Activated T-cell treated with anti-CD3 and anti-CD28 coated beads for 4 hours (primary cell): ENCODE data around the gene CYP2J2.
A peak's percentile ranks its signal among the peaks of the same experiment; 100 is the strongest.
"Not testable (repeated sequence)": the region's sequence is repeated elsewhere in the genome, so short reads cannot be mapped to it uniquely, and the experiment has no call there.

Experiments used
- DNase-seq: peaks from one replicate; pipeline ENCODE4 v3.0.0-alpha.2; 2020

CYP2J2 gene

DNA sequence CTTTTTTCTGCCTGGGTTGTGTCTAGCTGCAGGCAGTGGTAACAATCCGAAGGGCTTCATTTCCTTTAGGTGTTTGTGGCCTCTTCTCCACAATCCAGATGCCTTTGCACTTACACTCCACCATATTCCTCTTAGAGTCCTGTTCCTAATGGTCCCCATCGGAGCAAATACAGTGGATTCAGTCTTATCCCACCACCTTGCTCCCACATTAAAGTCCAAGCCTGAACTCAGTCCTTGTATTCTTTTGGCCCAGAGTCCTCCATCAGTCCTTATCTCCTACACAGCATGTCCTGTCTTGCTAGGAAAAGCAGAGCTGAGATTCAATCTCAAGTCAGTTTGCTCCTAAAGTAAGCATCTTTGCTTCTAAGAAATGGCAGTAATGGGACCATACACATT lies 8.8 kb downstream of the CYP2J2 start:
- DNase-seq = no peak

DNA sequence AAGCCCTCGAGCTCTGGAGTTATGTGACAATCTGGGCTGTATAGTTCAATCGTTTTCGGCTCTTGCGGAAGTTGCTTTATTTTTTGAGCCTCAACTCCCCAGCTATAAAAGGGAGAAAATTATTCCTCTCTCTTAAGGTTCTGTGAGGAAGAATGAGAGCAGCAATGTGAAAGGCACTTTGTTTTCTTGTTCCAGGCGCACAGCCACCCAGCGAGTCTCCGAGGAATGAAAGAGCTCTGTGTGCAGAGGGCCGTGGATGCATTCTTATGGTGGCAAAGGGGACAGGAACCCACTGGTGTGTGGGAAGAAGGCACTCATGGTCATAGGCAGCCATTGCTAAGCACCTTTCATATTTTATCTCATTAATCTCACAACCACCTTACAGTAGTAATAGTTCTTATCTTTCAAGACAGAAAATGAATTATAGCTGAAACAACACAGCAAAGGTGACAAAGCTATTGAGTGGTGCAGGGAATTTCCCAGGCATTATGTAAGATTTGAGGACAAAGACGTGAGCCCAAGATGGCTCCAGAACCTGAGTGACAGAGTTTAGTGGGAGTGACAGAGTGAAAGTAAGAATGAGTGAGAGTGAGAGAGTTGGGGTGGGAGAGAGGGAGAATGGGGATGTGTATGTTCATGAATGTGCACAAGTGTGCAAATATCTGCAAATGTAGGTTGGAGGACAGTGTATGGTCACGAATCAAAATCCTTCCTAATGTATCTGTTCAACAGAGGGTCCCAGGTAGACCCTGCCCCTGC lies 9.4 kb downstream of the CYP2J2 start:
- DNase-seq = no peak

DNA sequence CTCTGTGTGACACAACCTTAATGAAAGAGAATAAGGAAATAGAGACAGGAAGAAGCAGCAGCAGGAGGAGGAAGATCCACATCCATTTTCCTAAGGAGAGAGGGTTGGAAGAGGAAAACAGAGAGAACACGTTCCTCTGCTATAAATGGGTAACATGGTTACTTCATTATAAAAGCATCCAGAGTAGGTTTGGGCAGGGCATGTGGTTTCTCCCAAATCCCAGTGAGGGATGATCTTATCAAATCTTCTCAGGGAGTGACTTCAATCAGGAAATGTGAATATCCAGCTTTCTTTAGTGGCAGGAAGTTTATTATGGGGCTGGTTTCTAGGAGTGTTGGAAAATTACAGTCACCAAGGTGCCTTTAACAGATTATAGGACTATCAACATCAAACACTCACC lies 11.1 kb downstream of the CYP2J2 start:
- no peak for DNase-seq

DNA sequence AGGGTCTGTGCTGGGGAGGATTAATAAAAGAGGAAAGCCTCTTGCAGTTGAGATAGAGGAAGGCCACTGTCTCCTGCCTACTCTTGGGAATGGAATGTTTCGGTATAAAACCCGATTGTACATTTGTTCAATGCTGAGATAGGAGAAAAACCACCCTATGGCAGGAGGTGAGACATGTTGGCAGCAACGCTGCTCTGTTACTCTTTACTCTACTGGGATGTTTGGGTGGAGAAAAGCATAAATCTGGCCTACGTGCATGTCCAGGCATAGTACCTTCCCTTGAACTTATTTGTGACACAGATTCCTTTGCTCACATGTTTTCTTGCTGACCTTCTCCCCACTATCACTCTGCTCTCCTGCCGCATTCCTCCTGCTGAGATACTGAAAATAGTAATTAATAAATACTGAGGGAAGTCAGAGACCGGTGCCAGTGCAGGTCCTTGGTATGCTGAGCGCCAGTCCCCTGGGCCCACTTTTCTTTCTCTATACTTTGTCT lies 11.7 kb downstream of the CYP2J2 start:
- DNase-seq = not testable (repeated sequence)

DNA sequence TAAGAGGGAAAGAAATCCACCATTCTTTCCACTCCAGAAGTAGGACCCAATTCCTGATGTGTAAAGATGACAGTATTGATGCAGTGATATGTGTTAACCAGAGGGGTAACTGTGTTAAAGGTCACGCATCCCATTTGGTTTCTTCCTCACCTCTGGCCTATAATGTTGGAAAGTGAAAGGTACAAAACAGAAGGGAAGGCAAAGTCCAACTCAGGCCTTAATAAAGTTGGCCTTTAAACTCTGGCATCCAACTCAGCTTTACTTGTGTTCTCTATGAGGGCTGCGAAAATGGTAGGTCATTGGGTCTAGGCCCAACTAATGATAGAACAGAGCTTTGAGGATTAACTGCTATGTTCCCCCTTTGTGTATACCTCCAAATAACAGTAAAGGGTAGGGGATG lies 17.9 kb downstream of the CYP2J2 start:
- no peak for DNase-seq

DNA sequence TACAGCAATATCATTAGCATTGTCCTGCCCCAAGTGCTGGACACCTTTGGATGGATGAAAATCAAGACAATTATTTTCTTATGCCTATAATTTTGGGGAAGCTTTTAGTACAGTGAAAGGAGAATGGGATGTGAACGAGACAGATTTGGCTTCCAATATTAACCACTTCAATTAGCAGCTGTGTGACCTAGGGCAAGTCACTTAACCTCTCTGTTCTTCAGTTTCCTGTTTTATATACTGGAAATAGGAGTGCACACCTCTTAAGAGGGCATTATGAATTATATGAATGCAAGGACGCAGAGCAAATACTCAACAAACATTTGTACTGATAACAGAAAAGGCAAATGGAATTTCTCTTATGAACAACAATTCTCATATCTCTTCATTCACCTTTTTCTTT lies 18.5 kb downstream of the CYP2J2 start:
- no peak for DNase-seq

DNA sequence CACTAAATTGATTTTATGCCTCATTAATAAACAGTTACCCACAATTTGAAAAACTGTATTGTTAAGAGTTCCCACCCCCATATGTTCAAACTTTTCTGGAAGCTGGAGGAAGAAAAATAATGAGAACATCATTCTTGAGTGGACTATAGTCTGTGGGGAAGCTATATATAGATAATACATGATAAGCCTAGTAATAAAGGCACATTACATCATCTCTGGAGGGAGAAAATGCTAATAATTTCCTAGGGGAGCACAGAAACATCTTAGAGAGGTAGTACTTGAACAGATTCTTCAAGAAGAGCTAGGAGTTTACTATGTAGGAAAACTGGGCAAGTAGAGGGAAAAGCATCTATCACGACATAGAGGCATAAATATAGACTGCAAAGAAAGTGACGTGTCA lies 19.6 kb downstream of the CYP2J2 start:
- DNase-seq = no peak

DNA sequence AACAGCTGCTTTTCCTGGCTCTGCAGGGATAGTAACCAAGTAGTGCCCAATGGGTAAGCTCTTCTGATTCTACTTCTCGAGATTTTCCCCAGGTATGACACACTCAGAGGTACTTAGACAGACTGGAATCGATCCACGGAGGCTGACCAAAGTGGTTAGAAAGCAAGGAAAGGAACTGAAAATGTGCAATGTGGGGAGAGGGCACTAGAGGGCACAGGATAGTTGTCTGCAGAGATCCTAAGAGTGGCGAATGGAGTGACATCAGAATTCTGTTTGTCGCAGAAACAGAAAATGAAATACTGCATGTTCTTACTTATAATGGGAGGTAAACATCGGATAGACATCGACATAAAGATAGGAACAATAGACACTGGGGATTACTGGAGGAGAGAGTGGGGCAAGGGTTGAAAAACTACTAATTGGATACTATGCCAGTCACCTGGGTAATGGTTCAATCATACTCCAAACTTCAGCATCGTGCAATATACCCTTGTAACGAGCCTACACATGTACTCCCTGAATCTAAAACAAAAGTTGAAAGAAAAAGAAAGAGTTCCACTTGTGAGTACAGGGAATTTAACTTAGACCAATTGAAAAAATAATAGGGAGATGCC lies 23.3 kb downstream of the CYP2J2 start:
- DNase-seq = no peak

DNA sequence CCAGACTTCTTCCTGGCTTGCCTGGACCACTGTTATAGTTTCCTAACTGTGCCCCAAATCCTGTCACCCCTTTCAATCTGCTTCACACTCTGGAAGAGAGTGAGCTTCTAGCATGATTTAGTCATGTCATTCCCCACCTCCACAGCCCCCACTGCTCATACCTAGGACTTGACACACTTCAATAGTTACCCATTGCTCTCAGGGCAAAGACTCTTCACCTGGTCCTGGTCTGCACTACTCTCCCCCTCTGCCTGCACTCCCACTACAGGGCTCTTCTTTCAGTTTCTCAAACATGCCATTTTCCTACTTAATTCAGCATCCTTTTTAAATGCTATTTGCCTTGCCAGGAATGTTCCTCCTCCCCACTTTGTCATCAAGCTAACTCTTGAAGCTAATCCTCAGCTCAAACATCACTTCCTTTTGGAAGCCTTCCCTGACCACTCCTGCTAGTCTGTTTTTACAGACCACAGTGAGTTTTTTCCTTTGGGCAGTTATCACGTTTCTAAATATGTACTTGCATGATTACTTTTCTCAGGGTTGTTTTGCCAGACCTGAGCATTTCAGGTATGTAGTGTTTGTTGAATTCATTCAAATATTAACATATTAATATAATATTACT lies 24.7 kb downstream of the CYP2J2 start:
- DNase-seq = no peak

DNA sequence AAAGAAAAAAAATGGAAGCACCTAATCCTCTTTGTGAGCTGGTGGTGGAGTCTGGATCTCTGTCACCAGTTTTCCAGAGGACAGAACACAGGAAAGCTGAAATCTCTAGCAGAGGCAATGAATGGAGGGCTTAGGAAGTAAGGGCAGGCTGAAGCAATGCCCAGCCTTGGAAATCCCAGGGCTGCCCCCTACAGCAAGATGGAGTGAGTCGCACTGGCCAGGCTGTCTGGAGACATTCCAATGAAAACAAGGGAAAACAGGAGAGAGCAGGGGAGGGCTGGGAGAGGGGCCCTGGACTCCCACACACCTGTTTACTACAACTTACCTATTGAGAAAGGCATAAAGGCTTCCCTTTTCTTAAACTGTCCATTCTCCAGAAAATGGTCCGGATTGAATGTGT lies 25.9 kb downstream of the CYP2J2 start:
- no peak for DNase-seq

DNA sequence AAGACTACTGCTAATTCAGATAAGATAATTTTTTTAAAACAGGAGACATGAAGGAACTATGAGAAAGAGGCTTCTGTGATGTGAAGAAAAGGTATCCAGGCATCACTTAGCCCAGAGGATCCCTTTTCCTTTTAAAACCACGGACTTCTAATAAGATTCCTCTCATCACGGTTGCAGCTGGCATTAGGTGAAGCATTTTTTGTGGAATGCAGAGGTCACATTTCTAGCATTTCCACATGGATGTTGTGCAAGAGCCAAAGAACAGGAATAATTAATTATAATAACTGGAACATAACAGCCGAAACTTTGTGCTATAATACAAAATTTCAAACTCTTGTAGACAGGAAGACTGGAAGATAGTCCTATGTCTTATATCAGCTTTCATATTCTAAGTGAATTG lies 27.6 kb downstream of the CYP2J2 start:
- DNase-seq = no peak

DNA sequence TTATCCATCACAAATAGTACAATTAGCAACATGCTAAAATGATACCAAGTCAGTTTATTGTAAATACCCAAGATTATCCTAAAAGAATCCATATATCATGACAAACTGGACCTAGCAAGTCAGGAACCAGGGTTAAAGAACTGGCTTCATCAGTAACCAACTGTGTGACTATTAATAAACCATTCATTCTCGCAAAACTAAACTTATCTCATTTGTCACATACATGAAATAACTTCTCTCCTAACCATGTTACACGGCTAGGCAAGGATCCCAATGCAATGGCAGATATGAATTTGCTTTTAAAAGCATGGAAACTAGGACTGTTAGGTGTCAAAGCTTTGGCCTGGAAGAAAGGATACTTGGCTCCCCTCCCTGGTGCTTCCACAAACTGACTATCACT lies 29.4 kb downstream of the CYP2J2 start:
- DNase-seq = no peak

DNA sequence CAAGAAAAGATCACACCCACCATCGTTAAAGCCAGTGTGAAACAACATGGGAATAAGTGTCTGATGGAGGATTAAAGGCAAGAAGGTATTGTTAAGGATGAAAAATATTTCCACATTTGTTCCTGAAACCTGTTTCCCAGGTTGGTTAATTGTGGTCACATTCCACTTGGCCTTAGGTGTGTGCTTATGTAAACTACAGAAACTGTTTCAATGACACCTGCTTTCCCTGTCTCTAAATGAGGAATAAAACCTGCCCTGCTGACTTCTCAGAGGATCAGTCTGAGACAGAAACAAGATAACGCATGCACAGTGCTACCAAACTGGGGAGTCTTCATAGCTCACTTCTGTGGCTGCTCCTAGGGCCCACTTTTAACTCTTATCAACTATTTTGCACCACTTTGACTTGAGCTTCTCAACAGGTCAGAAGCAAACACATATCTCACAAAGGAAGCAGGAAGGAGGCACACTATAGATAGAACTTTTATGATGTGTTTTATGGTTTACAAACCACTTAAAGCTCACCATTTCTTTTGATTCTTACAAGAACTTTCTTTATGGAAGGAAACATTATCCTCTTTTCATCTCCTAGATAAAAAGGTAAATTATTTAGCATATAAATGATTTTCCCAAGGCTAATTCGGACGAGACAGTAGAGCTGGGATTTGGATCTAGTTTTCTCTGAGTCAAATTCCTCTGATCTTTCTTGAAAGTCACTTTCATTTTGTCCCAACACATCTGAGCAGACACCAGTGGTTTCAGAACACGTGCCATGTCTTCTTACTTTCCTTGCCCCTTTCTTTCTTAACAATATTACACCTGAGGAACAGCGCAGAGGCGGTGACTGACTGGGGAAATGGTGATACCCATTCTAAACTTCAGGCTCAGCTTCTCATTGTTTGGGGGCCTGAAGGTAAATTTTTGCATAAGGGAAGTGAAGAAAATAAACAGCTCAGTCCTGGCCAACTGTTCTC lies 33.4 kb downstream of the CYP2J2 start:
- no peak for DNase-seq

DNA sequence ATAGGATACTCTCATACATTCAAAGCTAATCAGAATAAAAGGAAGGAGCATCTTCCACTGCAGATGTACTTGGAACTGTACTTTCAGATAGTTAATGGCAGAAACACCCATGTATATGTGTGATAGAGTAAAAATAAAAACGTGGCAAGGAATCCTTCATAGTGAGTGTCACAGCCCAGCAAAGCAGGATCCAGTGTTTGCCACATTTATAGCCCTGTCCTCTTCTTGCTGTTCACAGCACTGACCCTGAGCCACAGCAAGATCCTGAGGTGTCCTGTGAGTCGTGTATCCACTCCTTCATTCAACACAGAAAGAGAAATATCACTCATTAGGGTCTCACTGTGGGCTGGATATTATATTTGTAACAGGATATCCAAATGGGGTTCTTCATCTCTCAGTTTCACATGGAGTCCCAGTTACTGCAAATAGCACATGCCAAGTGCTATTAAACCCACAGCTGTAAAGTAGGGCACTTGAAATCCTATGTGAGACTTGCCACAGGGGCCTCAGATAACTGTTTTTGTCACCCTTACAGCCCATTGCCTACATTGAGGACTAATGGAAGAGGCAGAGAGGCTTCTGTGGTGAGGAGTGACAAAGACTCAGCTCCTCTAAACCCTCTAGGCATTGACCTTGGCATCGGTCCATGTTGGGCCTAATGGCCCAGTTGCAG lies 41.3 kb downstream of the CYP2J2 start:
- DNase-seq = no peak

DNA sequence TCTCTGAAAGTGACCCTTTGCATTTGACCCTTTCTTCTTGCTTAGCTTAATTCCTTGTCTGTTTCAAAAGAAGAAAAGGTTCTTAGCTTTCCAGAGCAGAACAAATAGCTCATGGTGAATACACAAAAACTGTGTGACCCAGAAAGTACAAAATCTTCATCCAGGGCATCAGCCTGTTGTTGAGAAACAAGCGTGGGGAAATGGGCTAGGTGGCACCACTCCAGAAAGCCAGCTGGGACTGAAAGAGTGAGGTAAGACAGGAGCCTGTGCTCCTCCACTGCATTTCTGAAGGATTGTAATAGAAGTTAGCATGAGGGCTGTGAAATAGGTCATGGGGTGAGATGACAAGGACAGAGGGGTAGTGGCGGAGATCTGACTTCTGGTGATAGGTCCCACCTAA lies 45.8 kb downstream of the CYP2J2 start:
- no peak for DNase-seq

DNA sequence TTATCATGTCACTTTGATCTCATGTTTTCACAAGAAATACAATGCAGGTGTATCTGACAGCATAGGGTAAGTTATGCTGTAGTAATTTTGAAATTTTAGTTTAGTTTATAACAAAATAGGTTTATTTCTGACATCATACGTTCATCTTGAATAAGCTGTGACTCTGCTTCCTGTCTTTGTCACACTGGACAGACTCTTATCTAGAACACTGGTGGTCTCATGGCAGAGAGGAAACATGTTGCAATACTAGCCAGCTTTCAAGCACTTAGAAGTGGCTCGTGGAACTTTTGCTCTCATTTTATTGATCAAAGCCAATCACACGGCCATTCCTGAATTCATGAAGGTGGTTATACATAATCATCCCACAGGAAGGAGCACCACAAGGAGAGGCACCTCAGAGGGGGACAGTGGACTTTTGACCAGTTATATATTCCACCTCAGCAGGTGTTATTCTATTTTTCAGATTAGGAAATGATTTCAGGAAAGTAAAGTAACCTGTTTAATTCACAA lies 46.5 kb downstream of the CYP2J2 start:
- DNase-seq = no peak

DNA sequence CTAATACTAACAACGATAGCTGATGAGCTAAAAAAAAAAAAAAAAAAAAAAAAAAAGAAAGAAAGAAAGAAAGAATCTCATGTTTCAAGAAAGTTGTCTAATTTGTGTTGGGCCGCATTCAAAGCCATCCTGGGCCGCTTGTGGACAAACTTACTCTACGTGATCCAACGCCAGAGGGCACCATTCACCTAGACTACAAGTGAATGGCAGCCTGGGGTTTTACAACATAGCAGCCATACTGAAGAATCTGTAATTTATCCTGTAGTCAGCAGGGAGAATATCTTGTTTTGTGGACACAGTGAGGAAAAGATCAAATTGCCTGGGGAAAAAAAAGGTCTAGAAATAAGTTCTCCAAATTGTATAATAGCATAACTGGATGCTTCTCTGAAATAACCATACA lies 47.0 kb downstream of the CYP2J2 start:
- DNase-seq = peak; percentile 28

DNA sequence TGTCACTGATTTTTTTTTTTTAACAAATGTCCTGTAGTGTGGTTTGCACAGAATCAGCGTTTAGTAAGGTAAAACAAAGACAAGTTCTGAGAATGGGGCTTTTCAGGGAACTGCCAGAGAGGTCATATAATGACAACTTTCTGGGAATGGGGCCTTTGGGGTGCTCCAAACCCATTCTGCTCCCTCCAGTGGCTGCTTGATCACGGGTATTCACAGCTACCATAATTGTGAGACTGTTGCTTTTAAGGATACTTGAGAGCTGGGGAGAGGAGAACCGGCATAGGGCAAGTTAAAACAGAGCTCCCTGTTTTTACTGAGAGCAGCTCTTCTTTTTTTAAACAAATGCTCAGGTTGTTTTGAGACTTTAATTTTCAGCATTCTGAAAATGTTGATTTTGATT lies 48.2 kb downstream of the CYP2J2 start:
- no peak for DNase-seq

DNA sequence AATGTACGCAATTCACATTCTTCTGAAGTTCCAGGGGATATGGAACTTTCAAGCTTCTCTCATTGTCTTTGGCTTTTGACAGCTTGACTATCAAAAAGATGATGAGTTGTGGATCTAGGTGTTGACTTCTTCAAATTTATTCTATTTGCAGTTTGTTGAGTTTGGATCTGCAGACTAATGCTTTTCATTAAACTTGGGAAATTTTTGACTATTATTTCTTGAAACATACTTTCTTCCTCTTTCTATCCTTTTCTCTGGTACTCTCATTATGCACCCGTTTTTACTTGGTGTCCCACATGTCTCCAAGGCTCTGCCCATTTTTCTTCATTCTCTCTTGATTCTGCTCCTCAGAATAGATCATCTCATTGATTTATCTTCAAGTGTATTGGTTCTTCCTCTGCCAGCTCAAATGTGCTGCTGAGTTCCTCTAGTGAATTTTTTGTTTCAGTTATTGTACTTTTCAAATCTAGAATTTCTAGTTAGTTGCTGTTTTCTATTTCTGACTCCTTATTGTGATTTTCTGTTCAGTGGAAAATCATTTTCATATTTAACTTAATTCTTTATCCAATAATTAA lies 49.4 kb downstream of the CYP2J2 start:
- DNase-seq = no peak

DNA sequence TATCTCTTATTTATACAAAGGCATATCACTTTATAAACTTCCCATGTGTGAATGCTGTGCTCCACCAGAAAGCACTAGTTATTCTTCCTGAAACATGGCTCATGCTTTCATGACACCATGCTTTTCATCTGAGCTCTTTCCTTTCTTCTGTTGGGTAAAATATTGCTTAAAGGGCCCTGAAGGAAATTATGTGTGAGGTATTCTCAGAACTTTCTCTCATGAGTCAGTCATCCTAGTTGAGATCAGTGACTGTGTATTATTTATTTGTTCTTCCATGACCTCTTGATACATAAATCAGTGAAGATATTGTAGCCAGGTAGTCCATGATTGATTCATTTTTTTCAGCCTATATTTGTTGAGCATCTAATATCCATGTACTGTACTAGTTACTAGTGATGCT lies 54.8 kb downstream of the CYP2J2 start:
- DNase-seq = no peak

DNA sequence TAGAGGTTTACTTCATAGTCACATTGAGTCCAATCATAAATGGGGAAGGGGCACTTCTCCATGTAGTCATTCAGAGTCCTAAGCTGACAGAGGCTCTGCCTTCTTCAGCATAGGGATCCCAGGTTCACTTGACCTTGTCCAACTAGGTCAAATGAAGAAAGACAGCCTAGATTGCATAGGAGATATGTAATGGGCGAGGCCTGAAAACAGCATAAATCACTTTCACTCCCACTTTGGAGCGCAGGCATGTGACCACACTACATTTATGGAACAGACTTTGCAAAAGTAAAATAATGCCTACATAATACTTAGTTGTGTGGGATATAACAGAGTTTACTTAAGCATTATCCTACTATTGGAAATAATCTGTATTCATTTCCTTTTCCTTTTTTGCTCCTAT lies 60.1 kb downstream of the CYP2J2 start:
- no peak for DNase-seq
